Liver (tissue), 9 donors: ENCODE data around the gene CCN5. TPM values are rescaled to one million over a fixed set of nuclear protein-coding genes. Genes with fewer than 3 reads are reported as not detected.

ENCODE experiments used
- DNase-seq: peaks from one replicate; pipeline ENCODE4 v3.0.0-alpha.2; 2017; ENCODE audit warnings: low spot score
- H3K27ac ChIP-seq, 2 donors: one replicate each; pipeline ENCODE4 v1.7.0; 2013; ENCODE audit warnings: inconsistent platforms in 2 of 2, low read length in 2 of 2, control low read depth in 1 of 2, low read depth in 1 of 2, mild to moderate bottlenecking in 1 of 2
- H3K27me3 ChIP-seq, 4 donors: one replicate each; pipeline versions ENCODE4 v1.6.1 to v1.7.0; 2013; ENCODE audit warnings: low read length in 3 of 4, inconsistent platforms in 1 of 4, mild to moderate bottlenecking in 1 of 4, moderate library complexity in 1 of 4; ENCODE audit not compliant: control insufficient read depth in 4 of 4, insufficient read depth in 4 of 4
- H3K36me3 ChIP-seq, 4 donors: one replicate each; pipeline versions ENCODE4 v1.6.1 to v1.7.0; 2013; ENCODE audit warnings: low read length in 3 of 4, mild to moderate bottlenecking in 3 of 4, low read depth in 1 of 4, moderate library complexity in 1 of 4; ENCODE audit not compliant: control insufficient read depth in 4 of 4, insufficient read depth in 3 of 4
- H3K4me1 ChIP-seq, 4 donors: one replicate each; pipeline versions ENCODE4 v1.6.1 to v1.7.0; 2013; ENCODE audit warnings: low read length in 3 of 4, mild to moderate bottlenecking in 3 of 4, moderate library complexity in 1 of 4; ENCODE audit not compliant: control insufficient read depth in 4 of 4, insufficient read depth in 4 of 4
- H3K4me3 ChIP-seq, 3 donors: one replicate each; pipeline versions ENCODE4 v1.6.1 to v1.7.0; 2013; ENCODE audit warnings: low read length in 3 of 3, control low read depth in 1 of 3, low read depth in 1 of 3, mild to moderate bottlenecking in 1 of 3
- H3K9ac ChIP-seq, 2 donors: one replicate each; pipeline ENCODE4 v1.7.0; 2013; ENCODE audit warnings: low read length in 2 of 2, mild to moderate bottlenecking in 2 of 2, moderate library complexity in 2 of 2, control low read depth in 1 of 2, low read depth in 1 of 2
- H3K9me3 ChIP-seq, 4 donors: one replicate each; pipeline versions ENCODE4 v1.6.1 to v1.7.0; 2013; ENCODE audit warnings: low read length in 3 of 4; ENCODE audit not compliant: control insufficient read depth in 4 of 4
- FOXA1 ChIP-seq: IDR thresholded peaks from 2 replicates; pipeline ENCODE4 v1.6.1; 2016; ENCODE audit warnings: antibody characterized with exemption
- GABPA ChIP-seq, 2 donors: IDR thresholded peaks in 1 of 2; conservative IDR thresholded peaks in 1 of 2; 2 replicates each; pipeline ENCODE4 v1.6.1; 2016; ENCODE audit warnings: antibody characterized with exemption in 2 of 2, mild to moderate bottlenecking in 1 of 2, moderate library complexity in 1 of 2
- HNF4A ChIP-seq, 2 donors: conservative IDR thresholded peaks; 2 replicates each; pipeline ENCODE4 v1.6.1; 2016; ENCODE audit warnings: antibody characterized with exemption in 2 of 2, mild to moderate bottlenecking in 2 of 2
- HNF4G ChIP-seq: IDR thresholded peaks from 2 replicates; pipeline ENCODE4 v1.6.1; 2016; ENCODE audit warnings: antibody characterized with exemption
- JUND ChIP-seq, 2 donors: IDR thresholded peaks; 2 replicates each; pipeline ENCODE4 v1.6.1; 2016; ENCODE audit warnings: antibody characterized with exemption in 2 of 2
- NR2F2 ChIP-seq: IDR thresholded peaks from 2 replicates; pipeline ENCODE4 v1.6.1; 2016; ENCODE audit warnings: antibody characterized with exemption
- RAD21 ChIP-seq, 2 donors: IDR thresholded peaks; 2 replicates each; pipeline ENCODE4 v1.6.1; 2016; ENCODE audit warnings: antibody characterized with exemption in 2 of 2, mild to moderate bottlenecking in 2 of 2
- SP1 ChIP-seq: IDR thresholded peaks from 2 replicates; pipeline ENCODE4 v1.6.1; 2018; ENCODE audit warnings: antibody characterized with exemption, mild to moderate bottlenecking
- TAF1 ChIP-seq: conservative IDR thresholded peaks from 2 replicates; pipeline ENCODE4 v1.6.1; 2016; ENCODE audit warnings: antibody characterized with exemption, mild to moderate bottlenecking
- YY1 ChIP-seq: IDR thresholded peaks from 2 replicates; pipeline ENCODE4 v1.6.1; 2016; ENCODE audit warnings: antibody characterized with exemption, mild to moderate bottlenecking
- WGBS: extraction: QIAGEN DNeasy Blood & Tissue Kit; methylation state at CpG from one replicate; pipeline ENCODE4 v1.1.7; 2013; 5-methylcytosine and 5-hydroxymethylcytosine counted together
- polyA plus RNA-seq, 2 donors: library from polyadenylated mRNA; stranded (reverse) in 1 of 2; unstranded in 1 of 2; fragments of 200-250 nt in 1 of 2; fragments of >200 nt in 1 of 2; fragmentation: Nextera tagmentation in 1 of 2; extraction: Ambion mirVana in 1 of 2; gene quantifications; one replicate each; pipeline versions ENCODE4 v1.2.1 to v1.2.3, GENCODE V29; 2013 to 2015
- total RNA-seq, 2 donors: library from RNA; depleted of rRNA; stranded (reverse); fragments of >200 nt; gene quantifications; one replicate each; pipeline ENCODE4 v1.2.3, GENCODE V29; 2014
- TF ChIP-seq, protein P1 (sequence below): IDR thresholded peaks from 2 replicates; pipeline ENCODE4 v1.6.1; 2016; ENCODE audit warnings: antibody characterized with exemption
- TF ChIP-seq, protein P2 (sequence below): IDR thresholded peaks from 2 replicates; pipeline ENCODE4 v1.6.1; 2016; ENCODE audit warnings: antibody characterized with exemption
- TF ChIP-seq, protein P3 (sequence below): fragments of 150-350 bp; IDR thresholded peaks from 2 replicates; pipeline ENCODE4 v1.5.1; 2017; ENCODE audit warnings: improper control_type of control experiment, low read depth, low read length; ENCODE audit not compliant: missing input control
- TF ChIP-seq, protein P4 (sequence below): IDR thresholded peaks from 2 replicates; pipeline ENCODE4 v1.6.1; 2016; ENCODE audit warnings: antibody characterized with exemption, mild to moderate bottlenecking
- TF ChIP-seq, protein P5 (sequence below): IDR thresholded peaks from 2 replicates; pipeline ENCODE4 v1.6.1; 2016; ENCODE audit warnings: antibody characterized with exemption
- donor health status: healthy.
- donor health status: healthy.
- donor health status: healthy.
- donor health status: healthy.
- donor health status: healthy.

CCN5 gene
- total and polyA plus RNA-seq, 4 donors: 1.2 to 3.6 (median 1.9) TPM; not detected in 1

DNA sequence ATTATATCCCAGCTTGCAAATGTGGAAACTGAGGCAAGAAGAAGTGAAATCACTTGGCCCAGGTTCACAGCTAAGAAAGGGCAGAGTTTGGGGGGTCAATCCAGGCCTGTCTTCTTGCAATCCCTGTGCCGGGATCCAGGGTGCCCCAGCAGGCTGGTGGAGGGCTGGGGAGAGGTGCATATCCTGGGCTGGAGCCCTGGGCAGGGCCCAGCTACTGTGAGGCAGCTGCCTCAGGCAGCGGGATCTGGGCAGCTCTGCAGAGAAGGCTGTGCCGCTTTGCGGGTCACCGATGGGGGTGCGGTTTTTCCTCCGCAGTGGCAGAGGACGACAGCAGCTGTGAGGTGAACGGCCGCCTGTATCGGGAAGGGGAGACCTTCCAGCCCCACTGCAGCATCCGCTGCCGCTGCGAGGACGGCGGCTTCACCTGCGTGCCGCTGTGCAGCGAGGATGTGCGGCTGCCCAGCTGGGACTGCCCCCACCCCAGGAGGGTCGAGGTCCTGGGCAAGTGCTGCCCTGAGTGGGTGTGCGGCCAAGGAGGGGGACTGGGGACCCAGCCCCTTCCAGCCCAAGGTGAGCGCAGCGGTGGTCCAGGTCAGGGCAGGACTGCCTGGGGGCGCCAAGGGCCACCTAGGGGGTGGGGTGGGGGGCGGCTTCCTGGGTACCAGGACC lies 9.4 kb downstream of the CCN5 start:
- DNase-seq: no peak
- 37% methylated on average over 26 of the region's 26 CpGs for WGBS
- no peak for TF ChIP-seq HNF4G
- TF ChIP-seq, protein P1, sequence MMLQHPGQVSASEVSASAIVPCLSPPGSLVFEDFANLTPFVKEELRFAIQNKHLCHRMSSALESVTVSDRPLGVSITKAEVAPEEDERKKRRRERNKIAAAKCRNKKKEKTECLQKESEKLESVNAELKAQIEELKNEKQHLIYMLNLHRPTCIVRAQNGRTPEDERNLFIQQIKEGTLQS: no peak
- TF ChIP-seq YY1: no peak
- TF ChIP-seq FOXA1: no peak
- no peak for TF ChIP-seq JUND (IDR thresholded peaks at IDR 0.05)
- TF ChIP-seq HNF4A (conservative IDR thresholded peaks at IDR 0.05): no peak
- TF ChIP-seq SP1: no peak
- TF ChIP-seq RAD21 (IDR thresholded peaks at IDR 0.05): no peak
- TF ChIP-seq, protein P2, sequence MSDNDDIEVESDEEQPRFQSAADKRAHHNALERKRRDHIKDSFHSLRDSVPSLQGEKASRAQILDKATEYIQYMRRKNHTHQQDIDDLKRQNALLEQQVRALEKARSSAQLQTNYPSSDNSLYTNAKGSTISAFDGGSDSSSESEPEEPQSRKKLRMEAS: no peak
- no peaks in the 10 kb centered on the region for H3K9me3 ChIP-seq
- H3K9ac ChIP-seq: no peak overlapping the region
- H3K27me3 ChIP-seq: peaks cover 0 to 2% (median 0%) of the 10 kb centered on the region in 4 donors
- peaks cover 0 to 3% (median 0%) of the 10 kb centered on the region in 4 donors for H3K4me1 ChIP-seq
- H3K4me3 ChIP-seq: no peak overlapping the region
- no peak overlapping the region for H3K27ac ChIP-seq
- H3K36me3 ChIP-seq: no peaks in the 10 kb centered on the region

DNA sequence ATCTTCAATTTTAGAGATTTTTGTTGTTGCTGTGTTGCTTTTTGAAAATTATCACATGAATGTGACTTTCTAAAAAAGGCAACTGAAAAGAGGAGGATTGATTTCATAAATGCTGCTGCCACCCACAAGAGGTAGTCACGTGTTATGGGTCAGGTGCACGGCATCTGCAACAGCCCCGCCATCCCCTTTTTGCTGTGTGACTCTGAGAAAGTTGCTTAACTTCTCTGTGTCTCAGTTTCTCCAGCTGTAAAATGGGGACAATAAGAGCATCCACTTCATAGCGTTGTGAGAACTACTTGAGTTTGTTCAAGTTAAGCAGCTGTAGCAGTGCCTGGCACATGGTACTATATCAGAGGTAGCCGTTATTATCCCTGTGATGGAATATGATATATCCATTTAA lies 10.7 kb downstream of the CCN5 start:
- Histone ChIP-seq H3K36me3 (no peaks in the 10 kb centered on the region), H3K27me3 (peaks cover 0 to 2% (median 0%) of the 10 kb centered on the region in 4 donors), H3K4me1 (peaks cover 0 to 3% (median 0%) of the 10 kb centered on the region in 4 donors), H3K27ac (no peak overlapping the region), H3K9ac (no peak overlapping the region), H3K9me3 (no peaks in the 10 kb centered on the region), H3K4me3 (no peak overlapping the region)
- no peak for DNase-seq
- WGBS: 56% methylated on average over 5 of the region's 5 CpGs
- TF ChIP-seq, protein P3, sequence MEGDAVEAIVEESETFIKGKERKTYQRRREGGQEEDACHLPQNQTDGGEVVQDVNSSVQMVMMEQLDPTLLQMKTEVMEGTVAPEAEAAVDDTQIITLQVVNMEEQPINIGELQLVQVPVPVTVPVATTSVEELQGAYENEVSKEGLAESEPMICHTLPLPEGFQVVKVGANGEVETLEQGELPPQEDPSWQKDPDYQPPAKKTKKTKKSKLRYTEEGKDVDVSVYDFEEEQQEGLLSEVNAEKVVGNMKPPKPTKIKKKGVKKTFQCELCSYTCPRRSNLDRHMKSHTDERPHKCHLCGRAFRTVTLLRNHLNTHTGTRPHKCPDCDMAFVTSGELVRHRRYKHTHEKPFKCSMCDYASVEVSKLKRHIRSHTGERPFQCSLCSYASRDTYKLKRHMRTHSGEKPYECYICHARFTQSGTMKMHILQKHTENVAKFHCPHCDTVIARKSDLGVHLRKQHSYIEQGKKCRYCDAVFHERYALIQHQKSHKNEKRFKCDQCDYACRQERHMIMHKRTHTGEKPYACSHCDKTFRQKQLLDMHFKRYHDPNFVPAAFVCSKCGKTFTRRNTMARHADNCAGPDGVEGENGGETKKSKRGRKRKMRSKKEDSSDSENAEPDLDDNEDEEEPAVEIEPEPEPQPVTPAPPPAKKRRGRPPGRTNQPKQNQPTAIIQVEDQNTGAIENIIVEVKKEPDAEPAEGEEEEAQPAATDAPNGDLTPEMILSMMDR: no peak
- TF ChIP-seq, protein P4, sequence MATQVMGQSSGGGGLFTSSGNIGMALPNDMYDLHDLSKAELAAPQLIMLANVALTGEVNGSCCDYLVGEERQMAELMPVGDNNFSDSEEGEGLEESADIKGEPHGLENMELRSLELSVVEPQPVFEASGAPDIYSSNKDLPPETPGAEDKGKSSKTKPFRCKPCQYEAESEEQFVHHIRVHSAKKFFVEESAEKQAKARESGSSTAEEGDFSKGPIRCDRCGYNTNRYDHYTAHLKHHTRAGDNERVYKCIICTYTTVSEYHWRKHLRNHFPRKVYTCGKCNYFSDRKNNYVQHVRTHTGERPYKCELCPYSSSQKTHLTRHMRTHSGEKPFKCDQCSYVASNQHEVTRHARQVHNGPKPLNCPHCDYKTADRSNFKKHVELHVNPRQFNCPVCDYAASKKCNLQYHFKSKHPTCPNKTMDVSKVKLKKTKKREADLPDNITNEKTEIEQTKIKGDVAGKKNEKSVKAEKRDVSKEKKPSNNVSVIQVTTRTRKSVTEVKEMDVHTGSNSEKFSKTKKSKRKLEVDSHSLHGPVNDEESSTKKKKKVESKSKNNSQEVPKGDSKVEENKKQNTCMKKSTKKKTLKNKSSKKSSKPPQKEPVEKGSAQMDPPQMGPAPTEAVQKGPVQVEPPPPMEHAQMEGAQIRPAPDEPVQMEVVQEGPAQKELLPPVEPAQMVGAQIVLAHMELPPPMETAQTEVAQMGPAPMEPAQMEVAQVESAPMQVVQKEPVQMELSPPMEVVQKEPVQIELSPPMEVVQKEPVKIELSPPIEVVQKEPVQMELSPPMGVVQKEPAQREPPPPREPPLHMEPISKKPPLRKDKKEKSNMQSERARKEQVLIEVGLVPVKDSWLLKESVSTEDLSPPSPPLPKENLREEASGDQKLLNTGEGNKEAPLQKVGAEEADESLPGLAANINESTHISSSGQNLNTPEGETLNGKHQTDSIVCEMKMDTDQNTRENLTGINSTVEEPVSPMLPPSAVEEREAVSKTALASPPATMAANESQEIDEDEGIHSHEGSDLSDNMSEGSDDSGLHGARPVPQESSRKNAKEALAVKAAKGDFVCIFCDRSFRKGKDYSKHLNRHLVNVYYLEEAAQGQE: no peak
- no peak for TF ChIP-seq NR2F2
- TF ChIP-seq, protein P1: no peak
- TF ChIP-seq, protein P5, sequence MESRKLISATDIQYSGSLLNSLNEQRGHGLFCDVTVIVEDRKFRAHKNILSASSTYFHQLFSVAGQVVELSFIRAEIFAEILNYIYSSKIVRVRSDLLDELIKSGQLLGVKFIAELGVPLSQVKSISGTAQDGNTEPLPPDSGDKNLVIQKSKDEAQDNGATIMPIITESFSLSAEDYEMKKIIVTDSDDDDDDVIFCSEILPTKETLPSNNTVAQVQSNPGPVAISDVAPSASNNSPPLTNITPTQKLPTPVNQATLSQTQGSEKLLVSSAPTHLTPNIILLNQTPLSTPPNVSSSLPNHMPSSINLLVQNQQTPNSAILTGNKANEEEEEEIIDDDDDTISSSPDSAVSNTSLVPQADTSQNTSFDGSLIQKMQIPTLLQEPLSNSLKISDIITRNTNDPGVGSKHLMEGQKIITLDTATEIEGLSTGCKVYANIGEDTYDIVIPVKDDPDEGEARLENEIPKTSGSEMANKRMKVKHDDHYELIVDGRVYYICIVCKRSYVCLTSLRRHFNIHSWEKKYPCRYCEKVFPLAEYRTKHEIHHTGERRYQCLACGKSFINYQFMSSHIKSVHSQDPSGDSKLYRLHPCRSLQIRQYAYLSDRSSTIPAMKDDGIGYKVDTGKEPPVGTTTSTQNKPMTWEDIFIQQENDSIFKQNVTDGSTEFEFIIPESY: no peak
- no peak for TF ChIP-seq GABPA (IDR thresholded peaks at IDR 0.05 in 1 of 2, conservative IDR thresholded peaks at IDR 0.05 in 1 of 2)
- no peak for TF ChIP-seq TAF1
- no peak for TF ChIP-seq SP1
- no peak for TF ChIP-seq RAD21 (IDR thresholded peaks at IDR 0.05)
